ENCODE data around the gene RAD52.

RAD52 gene

GRCh38 chr12:946631-947030 is 2.9 kb downstream of the RAD52 start:
- peak overlapping the region; percentile 23 for H3K27ac ChIP-seq (replicated peaks)
- DNase-seq (ENCODE audit: low read depth in 1 of 2, low spot score in 1 of 2), result no peak
- H3K4me3 ChIP-seq (replicated peaks; ENCODE audit: insufficient read depth, low read length), result no peak overlapping the region
- TF ChIP-seq REST (IDR thresholded peaks at IDR 0.05; ENCODE audit: insufficient replicate concordance, low read depth) (no peak), POLR2AphosphoS5 (IDR thresholded peaks at IDR 0.05; ENCODE audit: low read depth) (no peak), GABPA (IDR thresholded peaks at IDR 0.05; ENCODE audit: low read depth) (no peak), SPI1 (IDR thresholded peaks at IDR 0.05; ENCODE audit: borderline replicate concordance, low read depth) (no peak), CTCF (IDR thresholded peaks at IDR 0.05; ENCODE audit: insufficient read depth, low read length) (no peak)
- H3K27me3 ChIP-seq (ENCODE audit: insufficient read depth, poor library complexity, severe bottlenecking), result no peaks in the 10 kb centered on the region

- Histone ChIP-seq H3K27me3 (ENCODE audit: insufficient read depth, poor library complexity, severe bottlenecking) (no peaks in the 10 kb centered on the region), H3K27ac (replicated peaks) (peak overlapping the region; percentile 23), H3K4me3 (replicated peaks; ENCODE audit: insufficient read depth, low read length) (no peak overlapping the region)
- DNase-seq (ENCODE audit: low read depth in 1 of 2, low spot score in 1 of 2), result peak in 1 of 2 experiments; percentile 22
- TF ChIP-seq CTCF (IDR thresholded peaks at IDR 0.05; ENCODE audit: insufficient read depth, low read length) (no peak), POLR2AphosphoS5 (IDR thresholded peaks at IDR 0.05; ENCODE audit: low read depth) (no peak), GABPA (IDR thresholded peaks at IDR 0.05; ENCODE audit: low read depth) (no peak)
Measured at GRCh38 chr12:946212-946611, 3.3 kb downstream of the RAD52 start.

- H3K4me3 ChIP-seq (replicated peaks; ENCODE audit: insufficient read depth, low read length), result no peak overlapping the region
- no peak for DNase-seq (ENCODE audit: low read depth in 1 of 2, low spot score in 1 of 2)
- TF ChIP-seq SPI1 (IDR thresholded peaks at IDR 0.05; ENCODE audit: borderline replicate concordance, low read depth), result no peak
- no peak for TF ChIP-seq CTCF (IDR thresholded peaks at IDR 0.05; ENCODE audit: insufficient read depth, low read length)
- TF ChIP-seq GABPA (IDR thresholded peaks at IDR 0.05; ENCODE audit: low read depth), result no peak
- no peak for TF ChIP-seq POLR2AphosphoS5 (IDR thresholded peaks at IDR 0.05; ENCODE audit: low read depth)
- no peak for TF ChIP-seq REST (IDR thresholded peaks at IDR 0.05; ENCODE audit: insufficient replicate concordance, low read depth)
- no peak overlapping the region for H3K27ac ChIP-seq (replicated peaks)
- H3K27me3 ChIP-seq (ENCODE audit: insufficient read depth, poor library complexity, severe bottlenecking), result no peaks in the 10 kb centered on the region
Measured at GRCh38 chr12:944211-944610, 5.3 kb downstream of the RAD52 start.

- Histone ChIP-seq H3K27me3 (ENCODE audit: insufficient read depth, poor library complexity, severe bottlenecking) (no peaks in the 10 kb centered on the region), H3K27ac (replicated peaks) (no peak overlapping the region), H3K4me3 (replicated peaks; ENCODE audit: insufficient read depth, low read length) (no peak overlapping the region)
- no peak for DNase-seq (ENCODE audit: low read depth in 1 of 2, low spot score in 1 of 2)
- no peak for TF ChIP-seq GABPA (IDR thresholded peaks at IDR 0.05; ENCODE audit: low read depth)
- TF ChIP-seq SPI1 (IDR thresholded peaks at IDR 0.05; ENCODE audit: borderline replicate concordance, low read depth), result no peak
- TF ChIP-seq CTCF (IDR thresholded peaks at IDR 0.05; ENCODE audit: insufficient read depth, low read length), result no peak
- no peak for TF ChIP-seq POLR2AphosphoS5 (IDR thresholded peaks at IDR 0.05; ENCODE audit: low read depth)
- TF ChIP-seq REST (IDR thresholded peaks at IDR 0.05; ENCODE audit: insufficient replicate concordance, low read depth), result no peak
Measured at GRCh38 chr12:943051-943450, 6.4 kb downstream of the RAD52 start.

Data from HL-60 (cell line).